Neural cell (in vitro differentiated cells): ENCODE results near the gene OR13J1. TPM values are rescaled to one million over a fixed set of nuclear protein-coding genes. Genes with fewer than 3 reads are reported as not detected.

ENCODE experiments used
- H2AFZ ChIP-seq: fragments of 200-600, 300-800 bp; sonication (generic), shearing (Covaris generic); 2 replicates; pipeline ENCODE4 v1.6.0; 2014; ENCODE audit warnings: low read depth, mild to moderate bottlenecking, antibody characterized with exemption, low read length, moderate library complexity
- H3F3A ChIP-seq: fragments of 200-600 bp; shearing (Covaris generic); 2 replicates; pipeline ENCODE4 v1.6.1; 2016; ENCODE audit warnings: mild to moderate bottlenecking, moderate library complexity, mixed read lengths, antibody characterized with exemption, low read length; ENCODE audit not compliant: insufficient read depth, poor library complexity, severe bottlenecking
- H3K27ac ChIP-seq: fragments of 200-600, 300-800 bp; sonication (generic), shearing (Covaris generic); 2 replicates; pipeline ENCODE4 v1.5.1; 2014; ENCODE audit warnings: mild to moderate bottlenecking, low read length, moderate library complexity
- H3K27me3 ChIP-seq: fragments of 300-800, 200-600 bp; sonication (generic), shearing (Covaris generic); 2 replicates; pipeline ENCODE4 v1.6.0; 2014; ENCODE audit warnings: mild to moderate bottlenecking, low read depth, low read length, moderate library complexity; ENCODE audit not compliant: insufficient read depth
- H3K36me3 ChIP-seq: fragments of 300-800, 200-600 bp; sonication (generic), shearing (Covaris generic); 2 replicates; pipeline ENCODE4 v1.5.1; 2014; ENCODE audit warnings: mild to moderate bottlenecking, antibody characterized with exemption, low read length, moderate library complexity; ENCODE audit not compliant: insufficient read depth
- H3K4me2 ChIP-seq: fragments of 300-800, 200-600 bp; sonication (generic), shearing (Covaris generic); 2 replicates; pipeline ENCODE4 v1.6.0; 2014; ENCODE audit warnings: mild to moderate bottlenecking, low read length
- H3K4me3 ChIP-seq: fragments of 300-800, 200-600 bp; sonication (generic), shearing (Covaris generic); 2 replicates; pipeline ENCODE4 v1.5.1; 2014; ENCODE audit warnings: mild to moderate bottlenecking, low read length, moderate library complexity
- H3K79me2 ChIP-seq: fragments of 200-600 bp; shearing (Covaris generic); replicated peaks from 2 replicates; pipeline ENCODE4 v1.6.0; 2014; ENCODE audit warnings: mild to moderate bottlenecking, low read length, moderate library complexity; ENCODE audit not compliant: insufficient read depth
- H3K9ac ChIP-seq: fragments of 300-800, 200-600 bp; sonication (generic), shearing (Covaris generic); 2 replicates; pipeline ENCODE4 v1.6.1; 2016; ENCODE audit warnings: mild to moderate bottlenecking, low read length, mixed read lengths
- H3K9me2 ChIP-seq: fragments of 200-600 bp; shearing (Covaris generic); 2 replicates; pipeline ENCODE4 v1.6.1; 2016; ENCODE audit warnings: mild to moderate bottlenecking, low read length, mixed read lengths; ENCODE audit not compliant: insufficient read depth
- H3K9me3 ChIP-seq: fragments of 200-600, 300-800 bp; sonication (generic), shearing (Covaris generic); 2 replicates; pipeline ENCODE4 v1.6.1; 2016; ENCODE audit warnings: mild to moderate bottlenecking, mixed run types, low read length, moderate library complexity, mixed read lengths
- H4K20me1 ChIP-seq: fragments of 200-600 bp; shearing (Covaris generic); 2 replicates; pipeline ENCODE4 v1.6.1; 2016; ENCODE audit warnings: mild to moderate bottlenecking, mixed run types; ENCODE audit not compliant: insufficient read depth
- EP300 ChIP-seq: fragments of 450-650 bp; conservative IDR thresholded peaks from 2 replicates; pipeline ENCODE4 v1.6.1; 2014; ENCODE audit warnings: antibody characterized with exemption, mild to moderate bottlenecking, moderate library complexity; ENCODE audit not compliant: poor library complexity, severe bottlenecking
- EZH2 ChIP-seq: fragments of 200-600, 300-800 bp; shearing (Covaris generic), sonication (generic); IDR thresholded peaks from 2 replicates; pipeline ENCODE4 v1.6.1; 2014; ENCODE audit warnings: antibody characterized with exemption, low read length, borderline replicate concordance, mild to moderate bottlenecking; ENCODE audit not compliant: insufficient read depth, poor library complexity, severe bottlenecking
- MXI1 ChIP-seq: fragments of 450-650 bp; conservative IDR thresholded peaks from 2 replicates; pipeline ENCODE4 v1.6.1; 2014; ENCODE audit warnings: antibody characterized with exemption, mild to moderate bottlenecking; ENCODE audit not compliant: poor library complexity, severe bottlenecking
- POLR2AphosphoS5 ChIP-seq: IDR thresholded peaks from 2 replicates; pipeline ENCODE4 v1.6.1; 2012
- RAD21 ChIP-seq: fragments of 450-650 bp; conservative IDR thresholded peaks from 2 replicates; pipeline ENCODE4 v1.6.1; 2014; ENCODE audit warnings: antibody characterized with exemption, mild to moderate bottlenecking, moderate library complexity
- SMC3 ChIP-seq: fragments of 450-650 bp; conservative IDR thresholded peaks from 2 replicates; pipeline ENCODE4 v1.6.1; 2014; ENCODE audit warnings: antibody characterized with exemption, mild to moderate bottlenecking, moderate library complexity; ENCODE audit not compliant: poor library complexity
- TAF1 ChIP-seq: IDR thresholded peaks from 2 replicates; pipeline ENCODE4 v1.6.1; 2012; ENCODE audit warnings: low read depth
- polyA plus RNA-seq: library from polyadenylated mRNA; depleted of rRNA; stranded (reverse); fragments of >200 nt; gene quantifications from 2 replicates; pipeline ENCODE4 v1.2.3, GENCODE V29; 2014
- TF ChIP-seq, protein P1 (sequence below): fragments of 450-650 bp; IDR thresholded peaks from 2 replicates; pipeline ENCODE4 v1.5.1; 2014; ENCODE audit warnings: antibody characterized with exemption, mild to moderate bottlenecking, moderate library complexity; ENCODE audit not compliant: poor library complexity, severe bottlenecking
- TF ChIP-seq, protein P2 (sequence below): IDR thresholded peaks from 2 replicates; pipeline ENCODE4 v1.6.1; 2012; ENCODE audit warnings: borderline replicate concordance

The OR13J1 gene
- polyA plus RNA-seq, 1 donor from 2014 or later: not detected

DNA sequence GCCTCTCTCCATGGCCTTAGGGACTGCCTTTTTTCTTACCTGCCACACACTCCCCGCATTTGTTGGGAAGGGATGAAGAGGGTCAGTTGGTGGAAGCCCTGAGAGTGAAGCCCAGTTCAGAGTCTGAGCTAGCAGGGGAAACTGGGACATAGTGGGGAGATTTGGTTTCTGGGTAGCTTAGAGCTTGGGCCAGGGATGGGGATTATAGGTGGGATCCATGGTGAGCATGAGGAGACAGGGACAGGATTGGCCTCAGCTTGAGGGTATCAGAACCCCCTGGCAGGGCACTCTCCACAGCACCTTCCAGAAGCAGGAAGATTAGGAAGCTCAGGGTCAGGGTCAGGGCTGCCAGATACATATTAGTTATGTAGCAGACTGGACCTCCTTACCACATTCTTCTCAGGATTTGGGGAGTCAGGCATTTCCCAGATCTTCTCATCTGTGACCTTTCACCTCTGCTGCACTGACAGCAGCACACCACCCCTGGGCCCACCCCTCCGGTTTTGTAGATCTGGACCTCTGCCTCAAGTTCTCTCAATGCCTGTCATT is 17.9 kb downstream of the OR13J1 start:
- Histone ChIP-seq H3K79me2 (no peaks in the 10 kb centered on the region), H3K4me2 (no peak overlapping the region), H3K36me3 (peaks cover 9% of the 10 kb centered on the region), H3K27ac (no peak overlapping the region), H3K9me3 (no peaks in the 10 kb centered on the region), H3K4me3 (no peak overlapping the region), H2AFZ (no peak overlapping the region), H4K20me1 (no peaks in the 10 kb centered on the region), H3K9ac (no peak overlapping the region), H3F3A (no peaks in the 10 kb centered on the region), H3K9me2 (no peaks in the 10 kb centered on the region), H3K27me3 (no peaks in the 10 kb centered on the region)
- TF ChIP-seq EZH2: no peak
- TF ChIP-seq, protein P1, sequence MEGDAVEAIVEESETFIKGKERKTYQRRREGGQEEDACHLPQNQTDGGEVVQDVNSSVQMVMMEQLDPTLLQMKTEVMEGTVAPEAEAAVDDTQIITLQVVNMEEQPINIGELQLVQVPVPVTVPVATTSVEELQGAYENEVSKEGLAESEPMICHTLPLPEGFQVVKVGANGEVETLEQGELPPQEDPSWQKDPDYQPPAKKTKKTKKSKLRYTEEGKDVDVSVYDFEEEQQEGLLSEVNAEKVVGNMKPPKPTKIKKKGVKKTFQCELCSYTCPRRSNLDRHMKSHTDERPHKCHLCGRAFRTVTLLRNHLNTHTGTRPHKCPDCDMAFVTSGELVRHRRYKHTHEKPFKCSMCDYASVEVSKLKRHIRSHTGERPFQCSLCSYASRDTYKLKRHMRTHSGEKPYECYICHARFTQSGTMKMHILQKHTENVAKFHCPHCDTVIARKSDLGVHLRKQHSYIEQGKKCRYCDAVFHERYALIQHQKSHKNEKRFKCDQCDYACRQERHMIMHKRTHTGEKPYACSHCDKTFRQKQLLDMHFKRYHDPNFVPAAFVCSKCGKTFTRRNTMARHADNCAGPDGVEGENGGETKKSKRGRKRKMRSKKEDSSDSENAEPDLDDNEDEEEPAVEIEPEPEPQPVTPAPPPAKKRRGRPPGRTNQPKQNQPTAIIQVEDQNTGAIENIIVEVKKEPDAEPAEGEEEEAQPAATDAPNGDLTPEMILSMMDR: no peak

DNA sequence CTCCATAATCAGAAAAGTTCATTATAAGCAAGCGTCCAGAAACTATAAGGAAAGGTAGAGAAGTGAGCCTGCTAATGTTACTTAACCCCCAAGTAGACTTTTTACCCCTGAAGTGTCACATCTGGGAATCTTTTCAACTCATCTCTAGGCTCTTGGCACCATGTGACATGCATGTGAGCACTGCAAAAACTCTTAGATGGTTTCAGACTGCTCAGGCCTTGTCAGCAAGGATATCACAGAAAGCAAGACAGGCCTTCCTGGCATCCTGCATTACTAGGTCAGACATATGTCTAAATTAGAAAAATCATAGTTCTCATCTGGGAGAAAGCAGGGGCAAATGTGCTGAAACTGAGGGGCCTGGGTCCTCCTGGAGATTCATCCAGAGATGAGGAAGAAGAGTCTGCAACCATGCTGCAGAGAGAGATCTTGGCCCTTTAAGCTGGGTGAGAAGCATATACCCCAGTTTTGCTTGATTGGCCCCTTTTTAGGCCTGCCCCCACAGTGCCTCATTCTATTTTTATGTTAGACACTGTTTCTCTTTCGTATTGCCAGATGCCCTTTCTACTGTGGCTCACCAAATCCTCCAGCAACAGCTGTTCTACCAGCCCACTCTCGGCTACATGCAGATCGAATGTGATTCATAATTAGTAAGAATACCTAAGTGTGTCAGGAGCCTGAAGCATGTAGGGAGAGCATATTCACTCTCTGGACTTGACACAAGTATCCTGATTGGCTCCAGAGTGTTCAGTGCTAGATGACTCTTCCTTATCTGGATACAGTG is 22.2 kb downstream of the OR13J1 start:
- Histone ChIP-seq H3K27ac (no peak overlapping the region), H3K9me3 (no peaks in the 10 kb centered on the region), H3K4me2 (no peak overlapping the region), H3K79me2 (no peaks in the 10 kb centered on the region), H4K20me1 (no peaks in the 10 kb centered on the region), H3K9ac (no peak overlapping the region), H3F3A (no peaks in the 10 kb centered on the region), H3K27me3 (no peaks in the 10 kb centered on the region), H3K36me3 (peaks cover 9% of the 10 kb centered on the region), H2AFZ (no peak overlapping the region), H3K9me2 (no peaks in the 10 kb centered on the region), H3K4me3 (no peak overlapping the region)
- TF ChIP-seq, protein P2, sequence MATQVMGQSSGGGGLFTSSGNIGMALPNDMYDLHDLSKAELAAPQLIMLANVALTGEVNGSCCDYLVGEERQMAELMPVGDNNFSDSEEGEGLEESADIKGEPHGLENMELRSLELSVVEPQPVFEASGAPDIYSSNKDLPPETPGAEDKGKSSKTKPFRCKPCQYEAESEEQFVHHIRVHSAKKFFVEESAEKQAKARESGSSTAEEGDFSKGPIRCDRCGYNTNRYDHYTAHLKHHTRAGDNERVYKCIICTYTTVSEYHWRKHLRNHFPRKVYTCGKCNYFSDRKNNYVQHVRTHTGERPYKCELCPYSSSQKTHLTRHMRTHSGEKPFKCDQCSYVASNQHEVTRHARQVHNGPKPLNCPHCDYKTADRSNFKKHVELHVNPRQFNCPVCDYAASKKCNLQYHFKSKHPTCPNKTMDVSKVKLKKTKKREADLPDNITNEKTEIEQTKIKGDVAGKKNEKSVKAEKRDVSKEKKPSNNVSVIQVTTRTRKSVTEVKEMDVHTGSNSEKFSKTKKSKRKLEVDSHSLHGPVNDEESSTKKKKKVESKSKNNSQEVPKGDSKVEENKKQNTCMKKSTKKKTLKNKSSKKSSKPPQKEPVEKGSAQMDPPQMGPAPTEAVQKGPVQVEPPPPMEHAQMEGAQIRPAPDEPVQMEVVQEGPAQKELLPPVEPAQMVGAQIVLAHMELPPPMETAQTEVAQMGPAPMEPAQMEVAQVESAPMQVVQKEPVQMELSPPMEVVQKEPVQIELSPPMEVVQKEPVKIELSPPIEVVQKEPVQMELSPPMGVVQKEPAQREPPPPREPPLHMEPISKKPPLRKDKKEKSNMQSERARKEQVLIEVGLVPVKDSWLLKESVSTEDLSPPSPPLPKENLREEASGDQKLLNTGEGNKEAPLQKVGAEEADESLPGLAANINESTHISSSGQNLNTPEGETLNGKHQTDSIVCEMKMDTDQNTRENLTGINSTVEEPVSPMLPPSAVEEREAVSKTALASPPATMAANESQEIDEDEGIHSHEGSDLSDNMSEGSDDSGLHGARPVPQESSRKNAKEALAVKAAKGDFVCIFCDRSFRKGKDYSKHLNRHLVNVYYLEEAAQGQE: no peak
- TF ChIP-seq SMC3 (no peak), EZH2 (no peak), TAF1 (no peak), MXI1 (no peak), RAD21 (no peak), EP300 (no peak), POLR2AphosphoS5 (no peak)
- TF ChIP-seq, protein P1: no peak
